ENCODE measurements around the gene FMNL3.

Gene FMNL3

DNA sequence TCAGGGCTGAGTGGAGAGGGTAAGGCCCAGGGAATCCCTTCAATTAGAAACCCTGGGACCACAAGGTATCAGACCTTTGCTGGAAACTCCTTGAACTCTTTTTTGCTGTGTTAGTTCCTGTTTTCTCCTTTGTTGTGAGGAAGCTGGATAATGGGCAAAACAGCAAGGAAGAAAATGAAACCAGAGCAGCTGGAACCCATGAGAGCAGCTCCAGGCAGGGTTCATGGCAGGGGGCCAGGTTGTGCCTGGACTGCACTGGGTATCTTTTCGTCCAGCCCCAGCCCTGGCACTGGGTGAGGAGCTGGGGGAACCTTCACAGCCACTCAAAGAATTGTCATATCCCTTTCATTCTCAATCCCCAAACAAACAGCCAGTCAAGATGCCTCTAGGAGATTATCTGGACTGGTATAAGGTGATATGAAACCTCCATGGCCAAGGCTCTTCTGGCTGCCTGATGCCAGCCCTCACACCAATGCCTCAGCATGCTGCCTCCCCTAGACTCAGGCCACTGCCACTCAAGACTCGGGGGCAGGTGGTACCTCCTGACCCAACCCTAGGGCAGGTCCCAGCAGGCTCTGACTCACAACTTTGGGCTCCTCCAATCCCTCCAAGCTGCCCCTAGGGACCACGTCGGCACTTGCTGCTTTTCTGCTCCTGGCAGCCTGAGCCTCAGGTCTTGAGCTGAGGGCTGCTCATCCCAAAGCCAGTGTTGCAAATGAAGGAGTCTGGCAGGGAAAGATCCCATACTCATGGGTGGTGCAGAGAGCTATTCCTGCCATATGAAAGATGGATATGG, 118.3 kb downstream of the FMNL3 start:
- DNase-seq = peak; percentile 89

DNA sequence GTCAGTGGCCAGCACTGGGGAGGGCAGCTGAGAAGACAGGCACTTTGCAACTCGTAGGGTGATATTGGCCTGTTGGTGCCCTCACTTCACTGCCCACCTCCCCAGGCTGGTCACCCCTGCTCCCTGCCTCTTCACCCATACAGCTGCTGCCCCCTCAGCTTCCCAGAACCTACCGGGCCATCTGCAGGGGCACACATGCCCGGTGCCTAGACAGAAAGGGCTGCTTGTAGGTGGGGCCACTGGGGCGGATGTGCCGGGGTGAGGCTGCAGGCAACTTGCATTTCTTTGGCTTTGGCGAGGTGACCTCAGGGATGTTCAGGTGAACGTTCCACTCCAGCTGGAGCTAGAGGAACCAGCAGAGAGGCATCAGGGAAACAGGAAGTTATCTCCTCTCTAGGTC, 118.9 kb downstream of the FMNL3 start:
- no peak for DNase-seq

DNA sequence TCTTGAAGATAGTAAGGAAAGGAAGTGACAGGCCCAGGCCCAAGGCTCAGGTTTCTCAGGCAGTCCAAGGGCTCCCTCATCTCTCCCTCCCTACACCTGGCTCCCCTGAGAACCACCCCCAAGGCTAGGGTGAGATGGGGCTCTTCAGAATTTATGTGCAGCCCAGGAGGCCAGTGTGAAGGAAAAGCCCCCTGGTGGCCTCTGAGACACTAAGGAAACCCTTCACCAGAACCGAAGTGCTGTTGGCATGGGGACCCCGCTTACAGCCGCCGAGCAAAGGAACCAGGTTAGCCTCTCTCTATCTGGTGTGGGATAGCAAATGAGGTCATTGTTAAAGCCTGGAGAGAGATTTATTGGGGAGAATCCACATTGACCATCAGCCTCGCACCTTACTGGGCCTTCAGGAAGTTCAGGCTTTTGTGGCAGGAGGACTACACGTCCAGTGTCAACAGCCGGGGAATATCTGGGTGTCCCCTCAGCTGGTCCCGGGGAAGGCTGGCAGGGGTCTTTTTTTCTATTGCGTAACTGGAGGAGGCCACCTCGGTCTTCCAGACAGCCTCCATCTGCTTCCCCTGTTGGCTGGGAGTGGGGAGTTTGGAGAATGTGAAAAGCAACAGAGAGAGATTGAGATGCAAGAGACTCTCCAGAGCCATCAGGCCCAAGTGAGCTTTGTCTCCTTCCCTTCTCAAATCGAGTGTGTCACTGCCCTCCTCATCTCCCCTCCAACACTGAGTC, 119.9 kb downstream of the FMNL3 start:
- DNase-seq = peak; percentile 28

All from hematopoietic multipotent progenitor cell treated with erythropoietin and hydrocortisone succinate and interleukin-3 and kit ligand, for 6 days (in vitro differentiated cells).